GM21526 (cell line): ENCODE measurements around the gene HOXA10.

ENCODE experiments used
- ATAC-seq: cut with Tn5 transposase; IDR thresholded peaks from one replicate; pipeline ENCODE4 v1.9.1; 2021; ENCODE audit warnings: moderate library complexity; ENCODE audit not compliant: unreplicated experiment, low FRiP score

HOXA10 gene

GRCh38 chr7:27173956-27174873 is at the start of gene HOXA10:
Gene HOXA10 (minus strand): TSS chr7:27174320. CDS start chr7:27174306, 14 bp downstream.
- ATAC-seq = no peak

GRCh38 chr7:27221201-27221797 is 47.2 kb upstream of the HOXA10 start:
- no peak for ATAC-seq

- ATAC-seq = no peak
Observed at GRCh38 chr7:27220440-27220955, 46.4 kb upstream of the HOXA10 start.

GRCh38 chr7:27219821-27220220 is 45.7 kb upstream of the HOXA10 start:
- no peak for ATAC-seq

- no peak for ATAC-seq
Observed at GRCh38 chr7:27217951-27218350, 43.8 kb upstream of the HOXA10 start.

GRCh38 chr7:27215356-27215755 is 41.2 kb upstream of the HOXA10 start:
- no peak for ATAC-seq

- ATAC-seq = no peak
Observed at GRCh38 chr7:27214239-27214950, 40.3 kb upstream of the HOXA10 start.

- no peak for ATAC-seq
Observed at GRCh38 chr7:27213433-27214238, 39.5 kb upstream of the HOXA10 start.

GRCh38 chr7:27212497-27213432 is 38.6 kb upstream of the HOXA10 start:
- ATAC-seq = no peak

GRCh38 chr7:27211764-27212204 is 37.7 kb upstream of the HOXA10 start:
- no peak for ATAC-seq

GRCh38 chr7:27211084-27211446 is 36.9 kb upstream of the HOXA10 start:
- no peak for ATAC-seq

GRCh38 chr7:27210441-27211083 is 36.4 kb upstream of the HOXA10 start:
- no peak for ATAC-seq

GRCh38 chr7:27209933-27210440 is 35.9 kb upstream of the HOXA10 start:
- no peak for ATAC-seq

- ATAC-seq = no peak
Observed at GRCh38 chr7:27208998-27209397, 34.9 kb upstream of the HOXA10 start.

- ATAC-seq = no peak
Observed at GRCh38 chr7:27207348-27207985, 33.3 kb upstream of the HOXA10 start.

- ATAC-seq = no peak
Observed at GRCh38 chr7:27205325-27206280, 31.5 kb upstream of the HOXA10 start.

GRCh38 chr7:27204851-27205322 is 30.8 kb upstream of the HOXA10 start:
- ATAC-seq = no peak
